K562 (cell line): ENCODE results near the gene ADNP. TPM values are rescaled to one million over a fixed set of nuclear protein-coding genes. Genes with fewer than 3 reads are reported as not detected.

Source experiments
- ATF3 ChIP-seq, 2 experiments: fragments of 450-650 bp in 1 of 2; sonication (generic) in 1 of 2; formaldehyde crosslinking in 1 of 2; IDR thresholded peaks in 1 of 2; conservative IDR thresholded peaks in 1 of 2; 2 replicates each; pipeline versions ENCODE4 v1.6.1 to v1.8.1; 2016 to 2023; ENCODE audit warnings: mild to moderate bottlenecking in 2 of 2, moderate library complexity in 2 of 2, inconsistent platforms in 1 of 2, missing genetic modification reagents in 1 of 2
- FOXJ2 ChIP-seq: fragments of 200-800 bp; sonication (Bioruptor generic); IDR thresholded peaks from 2 replicates; pipeline ENCODE4 v1.6.1; 2016; ENCODE audit warnings: missing genetic modification characterization, missing compliant biosample characterization
- GABPB1 ChIP-seq: sonication (generic); formaldehyde crosslinking; IDR thresholded peaks from 2 replicates; pipeline ENCODE4 v1.8.0; 2022; ENCODE audit warnings: mild to moderate bottlenecking, missing genetic modification reagents
- KLF6 ChIP-seq: fragments of 250-450 bp; sonication (Bioruptor Pico); IDR thresholded peaks from 2 replicates; pipeline ENCODE4 v1.4.0; 2020; ENCODE audit warnings: mild to moderate bottlenecking, moderate library complexity, borderline replicate concordance
- MED1 ChIP-seq: sonication (generic); formaldehyde crosslinking; IDR thresholded peaks from 2 replicates; pipeline ENCODE4 v1.8.1; 2023; ENCODE audit warnings: missing genetic modification reagents, borderline replicate concordance
- MYC ChIP-seq, 2 experiments: fragments of 250-450 bp in 1 of 2; sonication (Bioruptor Pico) in 1 of 2; IDR thresholded peaks; 2 replicates each; pipeline versions ENCODE4 v1.5.1 to v1.6.1; 2012 to 2021; ENCODE audit warnings: low read depth in 2 of 2, borderline replicate concordance in 1 of 2, improper control_type of control experiment in 1 of 2, low read length in 1 of 2, mild to moderate bottlenecking in 1 of 2, moderate library complexity in 1 of 2
- NR2F6 ChIP-seq: fragments of 450-650 bp; formaldehyde crosslinking; IDR thresholded peaks from 2 replicates; pipeline ENCODE4 v1.4.0; 2020; ENCODE audit warnings: mild to moderate bottlenecking
- POLR2AphosphoS2 ChIP-seq: IDR thresholded peaks from 2 replicates; pipeline ENCODE4 v1.6.1; 2012; ENCODE audit warnings: low read length, improper control_type of control experiment
- SMAD3 ChIP-seq: fragments of 450-650 bp; formaldehyde crosslinking; conservative IDR thresholded peaks from 2 replicates; pipeline ENCODE4 v1.4.0; 2020; ENCODE audit warnings: mild to moderate bottlenecking
- ZNF175 ChIP-seq: fragments of 200-800 bp; sonication (Bioruptor generic); IDR thresholded peaks from 2 replicates; pipeline ENCODE4 v1.6.1; 2016; ENCODE audit warnings: low read depth, mild to moderate bottlenecking, missing genetic modification characterization, missing compliant biosample characterization
- ZNF407 ChIP-seq: fragments of 450-650 bp; IDR thresholded peaks from 2 replicates; pipeline ENCODE4 v1.6.1; 2016; ENCODE audit warnings: low read depth
- ZNF589 ChIP-seq: fragments of 200-800 bp; sonication (Bioruptor generic); IDR thresholded peaks from 2 replicates; pipeline ENCODE4 v1.6.1; 2016; ENCODE audit warnings: low read depth, missing genetic modification characterization, missing compliant biosample characterization
- polyA plus RNA-seq, 8 experiments: library from polyadenylated mRNA; depleted of rRNA in 4 of 8; stranded (reverse) in 5 of 8; unstranded in 3 of 8; fragments of >200 nt; fragmentation: Nextera tagmentation in 2 of 8; fragmentation: Illumina TruSeq in 1 of 8; extraction: Ambion mirVana in 2 of 8; extraction: Trizol in 1 of 8; gene quantifications; 2 replicates each; pipeline versions ENCODE4 v1.2.1 to v1.2.3, GENCODE V29; 2011 to 2014; ENCODE audit warnings: inconsistent platforms in 1 of 8, missing spikeins in 1 of 8
- total RNA-seq, 7 experiments: library from RNA; depleted of rRNA in 6 of 7; stranded (reverse); fragments of >200 nt in 6 of 7; fragmentation: Illumina TruSeq in 2 of 7; extraction: Trizol in 2 of 7; gene quantifications; 2 replicates each; pipeline versions ENCODE4 v1.2.1 to v1.2.3, GENCODE V29; 2011 to 2021; ENCODE audit warnings: low replicate concordance in 1 of 7

Gene ADNP
- total and polyA plus RNA-seq, 9 of the 15 experiments (the other 6 are each of a cell fraction or from before 2014, with no cell fraction given): 17.8 to 59.9 (median 25.3) TPM

- no peak for TF ChIP-seq ZNF407
- TF ChIP-seq MYC (IDR thresholded peaks at IDR 0.05; ENCODE audit: low read depth, low read length): peak; percentile 50
- no peak for TF ChIP-seq MYC (CRISPR knock-in tag; IDR thresholded peaks at IDR 0.05; ENCODE audit: borderline replicate concordance, low read depth)
- peak; percentile 80 for TF ChIP-seq ZNF589 (CRISPR knock-in tag)
- peak; percentile 88 for TF ChIP-seq ATF3 (IDR thresholded peaks at IDR 0.05)
- TF ChIP-seq ATF3 (CRISPR knock-in tag; conservative IDR thresholded peaks at IDR 0.05): no peak
- TF ChIP-seq KLF6 (CRISPR knock-in tag): 0 out of 2 replicates have a peak, but pooled peaks have one; percentile 41
- no peak for TF ChIP-seq NR2F6
- TF ChIP-seq GABPB1: no peak
- peak; percentile 47; the same call in 1 of the 2 replicates for TF ChIP-seq FOXJ2 (tag)
- peak; percentile 88 for TF ChIP-seq ZNF175 (CRISPR knock-in tag)
- TF ChIP-seq POLR2AphosphoS2: no peak
- TF ChIP-seq MED1 (CRISPR knock-in tag): no peak
- peak; percentile 66; the same call in 1 of the 2 replicates for TF ChIP-seq SMAD3 (CRISPR knock-in tag)
Measured at GRCh38 chr20:50898475-50898874, 32.8 kb downstream of the ADNP start (continued).
